ENCODE data around the gene THBD.

THBD gene

GRCh38 chr20:23007886-23008655 is 41.4 kb downstream of the THBD start:
- DNase-seq (ENCODE audit: low read depth): no peak
- TF ChIP-seq CTCF (IDR thresholded peaks at IDR 0.05; ENCODE audit: low read depth, low read length, missing control alignments): no peak
- H3K4me3 ChIP-seq (ENCODE audit: low read depth, low read length): no peak overlapping the region

- TF ChIP-seq CTCF (IDR thresholded peaks at IDR 0.05; ENCODE audit: low read depth, low read length, missing control alignments): no peak
- no peak for DNase-seq (ENCODE audit: low read depth)
- no peak overlapping the region for H3K4me3 ChIP-seq (ENCODE audit: low read depth, low read length)
These were observed 42.0 kb downstream of the THBD start for GRCh38 chr20:23007462-23007861.

- no peak for DNase-seq (ENCODE audit: low read depth)
- TF ChIP-seq CTCF (IDR thresholded peaks at IDR 0.05; ENCODE audit: low read depth, low read length, missing control alignments): no peak
- H3K4me3 ChIP-seq (ENCODE audit: low read depth, low read length): no peak overlapping the region
These were observed 43.7 kb downstream of the THBD start for GRCh38 chr20:23005776-23006175.

- TF ChIP-seq CTCF (IDR thresholded peaks at IDR 0.05; ENCODE audit: low read depth, low read length, missing control alignments): no peak
- DNase-seq (ENCODE audit: low read depth): no peak
These were observed 45.5 kb downstream of the THBD start for GRCh38 chr20:23003881-23004460.

GRCh38 chr20:23003077-23003635 is 46.3 kb downstream of the THBD start:
- no peak overlapping the region for H3K4me3 ChIP-seq (ENCODE audit: low read depth, low read length)
- TF ChIP-seq CTCF (IDR thresholded peaks at IDR 0.05; ENCODE audit: low read depth, low read length, missing control alignments): no peak
- no peak for DNase-seq (ENCODE audit: low read depth)

More at GRCh38 chr20:23003881-23004460, 45.5 kb downstream of the THBD start:
- H3K4me3 ChIP-seq (ENCODE audit: low read depth, low read length): no peak overlapping the region

- no peak for TF ChIP-seq CTCF (IDR thresholded peaks at IDR 0.05; ENCODE audit: low read depth, low read length, missing control alignments)
These were observed 47.2 kb downstream of the THBD start for GRCh38 chr20:23002276-23002675.

More at GRCh38 chr20:23002276-23002675, 47.2 kb downstream of the THBD start:
- DNase-seq (ENCODE audit: low read depth): no peak
- no peak overlapping the region for H3K4me3 ChIP-seq (ENCODE audit: low read depth, low read length)
